NCI-H187 treated with DMSO at 0.1 percent for 48 hours (cell line): ENCODE measurements around the gene YJEFN3.

Experiments
- DNase-seq: peaks from one replicate; lab custom pipeline; 2025; lab: John Stamatoyannopoulos, UW

YJEFN3 gene

DNA sequence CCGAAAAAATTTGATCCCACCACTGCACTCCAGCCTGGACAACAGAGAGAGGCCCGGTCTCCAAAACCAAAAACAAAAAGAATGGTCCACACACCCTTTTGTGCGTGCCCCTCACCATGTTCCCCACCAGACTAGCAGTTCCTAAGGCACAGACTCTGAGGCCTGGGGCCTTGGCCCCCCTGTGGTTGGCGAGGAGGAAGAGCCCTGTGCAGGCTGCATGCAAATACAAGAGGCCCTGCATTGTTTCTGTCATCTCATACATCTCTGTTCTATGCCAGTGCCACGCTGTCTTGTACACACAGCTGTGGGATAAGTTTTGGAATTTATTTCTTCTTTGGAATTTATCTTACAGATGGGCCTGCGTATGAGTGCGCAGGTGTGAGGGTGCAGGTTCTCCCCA lies 4.7 kb upstream of the YJEFN3 start:
- no peak for DNase-seq

- no peak for DNase-seq
Measured at GRCh38 chr19:19525611-19526380, 2.9 kb upstream of the YJEFN3 start.

GRCh38 chr19:19526581-19527370 lies 1.9 kb upstream of the YJEFN3 start:
- no peak for DNase-seq

GRCh38 chr19:19527371-19527656 lies 1.4 kb upstream of the YJEFN3 start:
- DNase-seq: no peak

DNA sequence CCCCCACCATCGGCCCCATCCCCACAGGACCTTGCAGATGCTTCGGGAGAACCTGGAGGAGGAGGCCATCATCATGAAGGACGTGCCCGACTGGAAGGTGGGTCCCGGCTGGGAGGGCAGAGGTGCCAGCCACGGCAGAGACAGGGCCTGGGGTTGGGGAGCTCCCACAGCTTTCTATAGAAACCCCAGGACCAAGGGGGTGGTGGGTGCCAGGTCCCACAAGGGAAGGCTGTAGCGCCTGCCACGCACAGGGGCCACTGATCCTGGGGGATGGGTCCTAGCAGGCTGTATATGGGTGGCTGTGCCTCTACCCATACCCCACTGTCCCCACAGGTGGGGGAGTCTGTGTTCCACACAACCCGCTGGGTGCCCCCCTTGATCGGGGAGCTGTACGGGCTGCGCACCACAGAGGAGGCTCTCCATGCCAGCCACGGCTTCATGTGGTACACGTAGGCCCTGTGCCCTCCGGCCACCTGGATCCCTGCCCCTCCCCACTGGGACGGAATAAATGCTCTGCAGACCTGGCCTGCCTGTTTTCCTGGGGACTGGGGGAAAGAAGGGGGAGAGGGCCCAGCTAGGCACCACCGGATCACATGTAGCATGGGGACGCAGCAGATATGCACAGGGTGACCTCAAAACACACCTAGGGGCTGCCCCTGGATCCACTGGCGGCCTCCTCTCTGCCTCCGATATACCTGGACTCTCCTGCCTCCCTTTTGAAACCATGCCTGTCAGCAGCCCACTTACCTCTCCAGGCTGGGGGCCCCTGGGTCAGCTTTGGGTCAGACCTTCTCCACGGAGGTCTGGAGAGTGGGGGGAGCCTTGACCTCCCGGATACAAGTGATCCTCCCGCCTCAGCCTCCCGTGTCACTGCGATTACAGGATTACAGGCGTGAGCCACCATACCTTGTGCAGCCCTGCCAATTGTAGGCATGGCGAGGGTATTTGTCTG lies 761 bp upstream of the YJEFN3 start:
- DNase-seq: no peak

DNA sequence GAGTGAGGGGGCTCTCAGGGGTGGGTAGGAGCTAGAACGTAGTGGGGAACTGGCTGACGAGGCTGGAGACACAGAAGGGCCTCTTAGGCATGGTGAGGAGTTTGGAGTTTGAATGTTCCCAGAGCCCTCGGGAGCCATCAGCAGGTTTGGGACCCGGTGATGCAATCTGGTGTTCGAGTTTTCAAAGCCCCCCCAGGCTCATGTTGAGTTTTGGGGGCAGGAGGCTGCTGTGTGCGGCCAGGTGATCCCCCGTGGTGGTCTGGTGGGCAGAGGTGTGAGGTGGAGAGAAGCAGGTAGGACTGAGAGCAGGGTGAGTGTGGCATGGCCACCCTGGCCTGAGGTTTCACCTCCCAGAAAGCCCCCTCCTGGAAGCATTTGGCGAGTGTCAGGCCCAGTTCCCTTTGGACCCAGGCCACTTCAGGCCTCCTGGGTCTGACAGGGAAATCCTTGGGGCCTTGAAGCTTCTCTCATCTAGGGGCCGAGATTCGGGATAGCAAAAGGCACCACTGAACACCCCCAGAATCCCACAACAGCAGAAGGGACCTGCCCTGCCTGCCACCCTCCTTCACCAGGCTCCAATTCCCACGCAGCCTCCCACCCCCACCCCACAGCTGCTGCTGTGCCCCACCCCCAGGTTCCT lies 1.2 kb downstream of the YJEFN3 start:
- DNase-seq: no peak

DNA sequence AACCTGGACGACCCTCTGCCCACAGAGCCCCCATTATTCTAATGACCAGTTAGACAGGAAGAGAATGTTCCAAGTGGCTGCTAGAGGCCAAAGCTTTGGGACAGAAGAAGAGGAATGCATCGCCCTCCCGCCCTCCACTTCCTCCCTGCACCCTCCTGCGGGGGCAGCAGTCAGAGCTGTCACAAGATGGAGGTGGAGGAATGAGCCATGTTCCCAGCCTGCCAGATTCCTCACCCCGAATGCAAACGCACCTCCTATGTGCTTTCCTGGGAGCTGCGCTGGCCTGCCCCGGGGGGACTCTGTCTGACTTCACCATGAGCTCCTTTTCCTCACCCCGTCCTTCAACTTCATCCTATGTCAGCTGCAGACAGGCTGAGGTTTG lies 1.7 kb downstream of the YJEFN3 start:
- no peak for DNase-seq

DNA sequence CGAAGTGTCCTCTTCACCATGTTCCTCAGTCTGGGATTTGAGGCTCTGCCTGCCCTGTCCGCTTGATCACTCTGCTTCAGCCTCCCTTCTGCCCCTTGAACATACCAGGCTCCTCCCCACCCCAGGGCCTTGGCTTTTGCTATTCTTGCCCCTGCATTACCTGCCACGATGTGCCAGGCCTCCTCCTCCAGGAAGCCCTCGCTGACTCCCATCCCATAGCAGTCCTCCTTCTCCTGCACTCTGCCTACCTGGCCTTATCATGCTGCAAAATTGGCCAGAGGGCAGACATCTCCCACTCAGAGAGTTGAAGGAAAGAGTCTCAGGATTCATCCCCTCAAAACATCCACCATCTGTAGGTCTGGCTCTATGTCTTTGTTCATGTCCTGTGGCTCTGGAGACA lies 2.2 kb downstream of the YJEFN3 start:
- no peak for DNase-seq

DNA sequence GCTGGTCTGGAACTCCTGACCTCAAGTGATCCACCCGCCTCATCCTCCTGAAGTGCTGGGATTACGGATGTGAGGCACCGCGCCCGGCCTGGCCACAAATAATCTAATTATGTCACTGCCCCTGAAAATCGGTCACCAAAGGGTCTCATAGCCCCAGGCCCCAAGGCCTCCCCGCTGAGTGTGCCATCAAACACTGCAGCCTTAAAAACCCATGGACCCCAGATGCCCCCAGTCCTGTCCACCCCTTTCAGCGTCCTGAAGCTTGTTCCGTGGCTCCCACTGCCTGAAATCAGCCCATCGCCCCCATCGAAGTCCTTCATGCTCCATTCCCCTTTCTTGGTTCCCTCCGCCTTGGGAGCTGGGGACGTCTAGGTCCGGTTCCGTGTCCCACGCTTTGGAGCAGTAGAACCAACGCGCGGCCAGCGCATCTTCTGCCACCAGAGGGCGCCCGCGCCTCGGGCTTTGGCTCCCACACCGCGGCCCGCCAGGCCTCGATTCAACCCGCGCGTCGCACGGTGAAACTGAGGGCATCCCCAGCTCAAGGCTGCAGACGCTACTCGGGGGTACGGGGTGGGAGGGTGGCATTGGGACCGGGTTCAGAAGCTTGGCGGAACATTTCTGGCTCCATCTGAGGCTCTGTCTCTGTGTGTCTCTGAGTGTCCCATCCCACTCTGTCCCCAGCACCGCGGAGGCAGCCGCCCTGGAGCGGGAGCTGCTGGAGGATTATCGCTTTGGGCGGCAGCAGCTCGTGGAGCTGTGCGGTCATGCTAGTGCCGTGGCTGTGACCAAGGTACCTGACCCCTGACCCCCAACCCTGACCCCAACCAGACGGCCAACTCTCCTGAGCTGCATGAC lies 3.5 kb downstream of the YJEFN3 start:
- no peak for DNase-seq

DNA sequence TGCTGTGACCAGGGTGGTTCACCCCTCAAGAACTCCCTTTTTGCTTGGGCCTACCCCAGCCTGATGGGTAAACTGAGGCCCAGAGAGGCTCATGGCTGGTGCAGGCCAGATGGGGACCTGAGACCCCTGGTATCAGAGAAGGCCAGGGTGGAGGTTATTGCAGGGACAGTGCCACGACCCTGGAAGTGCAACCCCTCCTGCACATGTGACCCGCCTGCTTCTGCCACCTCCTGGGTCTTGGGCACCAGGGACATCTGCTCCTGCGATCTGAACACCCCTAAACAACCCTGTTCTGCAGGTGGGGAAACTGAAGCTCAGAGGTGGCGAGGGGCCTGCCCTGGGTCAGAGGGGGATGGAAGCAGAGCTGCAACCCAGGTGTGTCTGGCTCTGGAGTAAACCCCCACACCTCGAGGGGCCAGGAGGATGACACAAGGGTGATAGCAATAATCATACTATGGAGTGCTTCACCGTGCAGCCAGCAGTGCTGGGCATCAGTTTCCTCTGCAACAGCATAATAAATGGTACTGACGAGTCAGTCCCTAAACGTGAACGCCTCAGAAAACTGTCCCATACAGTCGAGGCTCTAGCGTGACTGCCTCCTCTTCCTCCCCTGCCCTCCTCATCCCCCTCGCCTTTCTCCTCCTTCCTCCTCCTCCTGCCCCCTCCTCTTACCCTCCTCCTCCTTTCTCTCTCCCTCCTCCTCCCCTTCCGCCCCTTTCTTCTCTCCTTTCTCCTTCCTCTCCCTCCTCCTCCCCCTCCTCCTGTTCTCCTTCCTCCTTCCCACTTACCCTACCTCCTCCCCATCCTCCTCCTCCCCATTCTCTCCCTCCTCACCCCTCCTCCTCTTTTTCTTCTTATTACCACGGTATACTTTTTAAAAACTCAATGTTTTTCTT lies 4.3 kb downstream of the YJEFN3 start:
- DNase-seq: no peak

- DNase-seq: no peak
Measured at GRCh38 chr19:19533841-19534240, 5.1 kb downstream of the YJEFN3 start.

GRCh38 chr19:19534556-19535265 lies 6.0 kb downstream of the YJEFN3 start:
- no peak for DNase-seq

- DNase-seq: no peak
Measured at GRCh38 chr19:19535311-19536191, 6.8 kb downstream of the YJEFN3 start.

DNA sequence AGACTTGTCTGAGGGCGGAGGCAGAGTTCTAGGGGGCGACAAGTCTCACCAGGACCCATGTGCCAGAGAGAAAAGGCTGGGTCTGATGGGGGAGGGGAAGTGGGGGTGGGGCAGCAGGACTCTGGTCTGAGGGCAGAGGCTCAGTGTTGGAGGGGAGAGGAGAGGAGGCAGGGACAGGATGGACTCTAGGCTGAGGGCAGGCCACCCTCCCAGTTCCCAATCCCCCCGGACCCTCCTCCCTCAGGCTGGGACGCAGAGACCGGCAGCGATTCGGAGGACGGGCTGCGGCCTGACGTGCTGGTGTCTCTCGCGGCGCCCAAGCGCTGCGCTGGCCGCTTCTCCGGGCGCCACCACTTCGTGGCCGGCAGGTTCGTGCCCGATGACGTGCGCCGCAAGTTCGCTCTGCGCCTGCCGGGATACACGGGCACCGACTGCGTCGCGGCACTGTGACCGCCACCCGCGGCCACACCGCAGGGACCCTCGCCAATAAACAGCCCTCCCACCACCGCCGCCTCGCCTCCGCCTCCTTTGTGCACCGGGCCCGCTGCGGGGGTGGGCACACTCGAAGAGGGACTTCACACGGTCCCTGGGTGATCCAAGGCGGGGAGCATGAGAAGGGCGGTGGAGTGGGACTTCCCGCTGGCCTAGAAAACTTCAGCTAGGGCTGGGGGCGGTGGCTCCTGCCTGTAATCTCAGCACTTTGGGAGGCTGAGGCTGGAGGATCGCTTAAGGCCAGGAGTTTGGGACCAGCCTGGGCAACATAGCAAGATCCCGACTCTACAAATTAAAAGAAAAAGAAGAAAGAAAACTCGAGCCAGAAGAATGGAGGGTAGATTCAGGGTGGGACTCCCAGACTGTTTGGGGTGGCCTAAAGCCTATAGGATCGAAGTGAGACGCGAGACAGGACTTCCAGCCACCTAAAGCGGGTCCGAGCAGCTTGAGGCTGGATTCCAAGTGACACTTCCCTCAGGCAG lies 8.7 kb downstream of the YJEFN3 start:
- DNase-seq: no peak

- no peak for DNase-seq
Measured at GRCh38 chr19:19538061-19538784, 9.5 kb downstream of the YJEFN3 start, which contains the start of gene CILP2. Gene CILP2, plus strand, starts transcription at chr19:19538265. Its CDS starts 85 bp downstream, at chr19:19538350.

DNA sequence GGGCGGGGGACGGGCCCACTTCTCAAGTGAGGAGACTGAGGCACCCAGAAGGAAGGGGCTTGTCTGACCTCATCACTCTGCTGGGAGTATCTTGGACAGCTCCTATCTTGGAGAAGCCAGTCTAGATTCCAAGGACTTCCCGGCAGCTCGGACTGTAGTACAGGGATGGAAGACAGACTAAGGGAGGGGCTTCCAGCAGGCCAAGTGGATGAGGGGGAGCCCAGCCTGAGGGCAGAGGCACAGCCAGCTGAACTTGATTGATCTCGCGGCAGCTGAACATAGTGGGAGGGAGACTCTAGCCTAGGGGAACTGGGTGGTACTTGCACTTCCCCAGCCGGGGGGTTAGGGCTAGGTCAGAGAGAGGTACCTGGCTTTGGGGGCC lies 10.1 kb downstream of the YJEFN3 start:
- DNase-seq: no peak

DNA sequence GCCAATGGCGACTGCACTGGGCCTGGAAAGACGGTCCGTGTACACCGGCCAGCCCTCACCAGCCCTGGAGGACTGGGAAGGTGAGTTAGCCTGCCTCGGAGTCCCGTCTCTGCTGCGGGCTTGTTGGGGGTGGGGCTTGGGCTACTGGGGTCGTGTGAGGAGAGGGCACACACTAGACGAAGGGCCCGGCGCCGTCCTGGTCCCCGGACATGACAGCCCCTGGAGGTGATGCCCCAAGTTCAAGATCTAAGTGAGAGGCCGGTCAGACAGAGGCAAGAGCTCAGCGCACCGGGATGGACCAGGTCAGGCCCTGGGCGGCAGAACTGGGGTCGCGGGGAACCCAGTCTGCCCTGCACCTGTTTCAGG lies 11.0 kb downstream of the YJEFN3 start:
- no peak for DNase-seq
